ENCODE measurements around the gene FRS3.

GRCh38 chr6:41759905-41760579, 19.7 kb downstream of the FRS3 start:
- TF ChIP-seq CTCF (IDR thresholded peaks at IDR 0.05; ENCODE audit: low read depth, low read length) (no peak), POLR2A (IDR thresholded peaks at IDR 0.05; ENCODE audit: extremely low read depth, insufficient read length) (no peak), MYC (IDR thresholded peaks at IDR 0.05; ENCODE audit: low read depth, low read length) (no peak), MAX (IDR thresholded peaks at IDR 0.05; ENCODE audit: low read depth, low read length) (no peak)
